H1 (cell line): Measurements from ENCODE around the gene FCF1. TPM values are rescaled to one million over a fixed set of nuclear protein-coding genes. Genes with fewer than 3 reads are reported as not detected.

Source experiments
- CTCF ChIA-PET: fragments of 300-600 bp; sonication (Branson Sonifier 250); formaldehyde crosslinking; loops from one replicate; lab custom pipeline; 2021; ENCODE audit not compliant: partially characterized antibody; lab: Charles Lee
- POLR2A ChIA-PET: fragments of 300-600 bp; sonication (Branson Sonifier 250); formaldehyde crosslinking; loops from one replicate; lab custom pipeline; 2021; ENCODE audit warnings: inconsistent platforms; ENCODE audit not compliant: partially characterized antibody; lab: Charles Lee
- DNase-seq, 2 experiments: peaks; one replicate each; pipeline versions ENCODE4 v3.0.0 to v3.0.0-alpha.2; 2010 to 2022; ENCODE audit warnings: low spot score in 2 of 2, low read depth in 1 of 2, mixed read lengths in 1 of 2
- FAIRE-seq: peaks from 2 replicates; lab custom pipeline; 2011; peaks lifted over from hg19 to GRCh38; lab: Jason Lieb, UNC
- H2AFZ ChIP-seq: 2 replicates; pipeline ENCODE4 v1.8.1; 2012; ENCODE audit warnings: low read length, inconsistent platforms
- H2AK5ac ChIP-seq: 2 replicates; pipeline ENCODE4 v1.6.1; 2013; ENCODE audit warnings: low read depth, low read length
- H2BK120ac ChIP-seq: replicated peaks from 2 replicates; pipeline ENCODE3; 2013; ENCODE audit warnings: low read depth, low read length, inconsistent platforms
- H2BK12ac ChIP-seq: 2 replicates; pipeline ENCODE4 v1.6.1; 2013; ENCODE audit warnings: low read depth, low read length
- H2BK15ac ChIP-seq: 2 replicates; pipeline ENCODE4 v1.6.1; 2013; ENCODE audit warnings: low read length
- H2BK20ac ChIP-seq: 2 replicates; pipeline ENCODE4 v1.6.1; 2013; ENCODE audit warnings: low read length
- H2BK5ac ChIP-seq: 2 replicates; pipeline ENCODE4 v1.6.1; 2013; ENCODE audit warnings: low read depth, low read length
- H3K14ac ChIP-seq: 2 replicates; pipeline ENCODE4 v1.6.1; 2013; ENCODE audit warnings: inconsistent platforms; ENCODE audit not compliant: insufficient read length
- H3K18ac ChIP-seq: 2 replicates; pipeline ENCODE4 v1.6.1; 2013; ENCODE audit warnings: low read length; ENCODE audit errors: extremely low read depth
- H3K23ac ChIP-seq: 2 replicates; pipeline ENCODE4 v1.6.1; 2013; ENCODE audit warnings: inconsistent platforms; ENCODE audit not compliant: insufficient read length
- H3K23me2 ChIP-seq: 2 replicates; pipeline ENCODE4 v1.6.1; 2013; ENCODE audit warnings: low read depth, low read length
- H3K27ac ChIP-seq: 2 replicates; pipeline ENCODE4 v1.6.1; 2011; ENCODE audit warnings: low read depth, low read length, inconsistent platforms
- H3K27me3 ChIP-seq, 4 experiments: replicated peaks in 1 of 4; 1 replicate in 1 of 4; 2 replicates in 3 of 4; pipeline versions ENCODE4 v1.6.1 to v1.8.1; 2011 to 2013; ENCODE audit warnings: low read length in 3 of 4, mild to moderate bottlenecking in 3 of 4, inconsistent platforms in 2 of 4, mixed read lengths in 2 of 4, moderate library complexity in 1 of 4; ENCODE audit not compliant: control insufficient read depth in 3 of 4, insufficient read depth in 3 of 4; ENCODE audit errors: extremely low read depth in 1 of 4
- H3K36me3 ChIP-seq, 4 experiments: 2 replicates each; pipeline versions ENCODE4 v1.6.1 to v1.8.1; 2011 to 2013; ENCODE audit warnings: mild to moderate bottlenecking in 4 of 4, low read length in 3 of 4, moderate library complexity in 2 of 4, control low read depth in 1 of 4, inconsistent platforms in 1 of 4; ENCODE audit not compliant: insufficient read depth in 4 of 4, control insufficient read depth in 2 of 4
- H3K4ac ChIP-seq: replicated peaks from 2 replicates; pipeline ENCODE3; 2013; ENCODE audit warnings: low read length, low read depth, mixed read lengths, inconsistent platforms; ENCODE audit not compliant: insufficient read length
- H3K4me1 ChIP-seq, 4 experiments: replicated peaks in 1 of 4; 1 replicate in 1 of 4; 2 replicates in 3 of 4; pipeline versions ENCODE4 v1.6.1 to v1.8.1; 2011 to 2013; ENCODE audit warnings: low read length in 3 of 4, inconsistent platforms in 2 of 4, mixed read lengths in 1 of 4; ENCODE audit not compliant: insufficient read depth in 4 of 4, control insufficient read depth in 3 of 4
- H3K4me2 ChIP-seq, 2 experiments: 2 replicates each; pipeline versions ENCODE4 v1.6.1 to v1.8.1; 2011 to 2013; ENCODE audit warnings: low read depth in 2 of 2, low read length in 2 of 2, control low read depth in 1 of 2, inconsistent platforms in 1 of 2, mild to moderate bottlenecking in 1 of 2; ENCODE audit not compliant: insufficient read depth in 1 of 2
- H3K4me3 ChIP-seq, 4 experiments: fragments of 200-600, 300-600 bp in 1 of 4; sonication (generic), shearing (Covaris generic), sonication (Bioruptor Twin) in 1 of 4; 2 replicates each; pipeline versions ENCODE4 v1.5.1 to v1.8.1; 2011 to 2016; ENCODE audit warnings: low read length in 4 of 4, low read depth in 3 of 4, control low read depth in 2 of 4, inconsistent platforms in 2 of 4, mild to moderate bottlenecking in 2 of 4, mixed read lengths in 1 of 4, moderate library complexity in 1 of 4; ENCODE audit not compliant: insufficient read depth in 2 of 4; ENCODE audit errors: extremely low read depth in 1 of 4
- H3K56ac ChIP-seq: replicated peaks from 2 replicates; pipeline ENCODE3; 2013; ENCODE audit warnings: low read depth, mild to moderate bottlenecking, mixed read lengths, low read length, inconsistent platforms; ENCODE audit not compliant: insufficient read length
- H3K79me1 ChIP-seq: 2 replicates; pipeline ENCODE4 v1.6.1; 2013; ENCODE audit warnings: low read depth, low read length, control low read depth
- H3K79me2 ChIP-seq, 2 experiments: 2 replicates each; pipeline versions ENCODE4 v1.6.1 to v1.8.1; 2012 to 2013; ENCODE audit warnings: low read length in 2 of 2, mild to moderate bottlenecking in 2 of 2, inconsistent platforms in 1 of 2; ENCODE audit not compliant: insufficient read depth in 2 of 2, control insufficient read depth in 1 of 2
- H3K9ac ChIP-seq, 4 experiments: replicated peaks in 1 of 4; 1 replicate in 1 of 4; 2 replicates in 3 of 4; pipeline versions ENCODE4 v1.6.1 to v1.8.1; 2011 to 2013; ENCODE audit warnings: low read depth in 3 of 4, low read length in 3 of 4, control low read depth in 2 of 4, mild to moderate bottlenecking in 2 of 4, moderate library complexity in 2 of 4, inconsistent platforms in 1 of 4; ENCODE audit errors: extremely low read depth in 1 of 4
- H3K9me3 ChIP-seq, 2 experiments: 2 replicates each; pipeline versions ENCODE4 v1.6.1 to v1.8.1; 2012 to 2013; ENCODE audit warnings: mild to moderate bottlenecking in 2 of 2, moderate library complexity in 2 of 2, control low read depth in 1 of 2, inconsistent platforms in 1 of 2, low read depth in 1 of 2, low read length in 1 of 2, mixed read lengths in 1 of 2; ENCODE audit not compliant: insufficient read depth in 2 of 2
- H4K20me1 ChIP-seq, 2 experiments: replicated peaks in 1 of 2; 2 replicates each; pipeline versions ENCODE3 to v1.8.1; 2011 to 2013; ENCODE audit warnings: inconsistent platforms in 2 of 2, low read length in 2 of 2, mild to moderate bottlenecking in 1 of 2; ENCODE audit not compliant: insufficient read depth in 2 of 2, control insufficient read depth in 1 of 2
- H4K5ac ChIP-seq: 2 replicates; pipeline ENCODE4 v1.6.1; 2013; ENCODE audit warnings: low read length, low read depth, mixed read lengths, inconsistent platforms; ENCODE audit not compliant: insufficient read length
- H4K8ac ChIP-seq: 2 replicates; pipeline ENCODE4 v1.8.0; 2013; ENCODE audit warnings: mild to moderate bottlenecking, moderate library complexity, low read length, inconsistent platforms; ENCODE audit not compliant: insufficient read depth; ENCODE audit errors: extremely low read depth
- H4K91ac ChIP-seq: replicated peaks from 2 replicates; pipeline ENCODE3; 2013; ENCODE audit warnings: low read length, mixed read lengths, inconsistent platforms; ENCODE audit not compliant: insufficient read length
- CTBP2 ChIP-seq: IDR thresholded peaks from 2 replicates; pipeline ENCODE4 v1.7.0; 2011; ENCODE audit warnings: borderline replicate concordance, mild to moderate bottlenecking, moderate library complexity, mixed read lengths, low read length; ENCODE audit not compliant: insufficient read depth, insufficient read length
- KDM5A ChIP-seq: fragments of 200-600 bp; IDR thresholded peaks from 2 replicates; pipeline ENCODE4 v1.7.1; 2012; ENCODE audit warnings: mild to moderate bottlenecking, low read length, inconsistent platforms, mixed read lengths
- PHF8 ChIP-seq: fragments of 200-600 bp; sonication (generic); conservative IDR thresholded peaks from 2 replicates; pipeline ENCODE4 v1.7.1; 2012; ENCODE audit warnings: low read depth, mild to moderate bottlenecking, inconsistent platforms, low read length, moderate library complexity
- RNF2 ChIP-seq: fragments of 200-900, 300-1000 bp; sonication (generic); IDR thresholded peaks from 2 replicates; pipeline ENCODE4 v1.7.1; 2016; ENCODE audit warnings: borderline replicate concordance, low read depth, mild to moderate bottlenecking, antibody characterized with exemption, low read length; ENCODE audit not compliant: poor library complexity, severe bottlenecking; ENCODE audit errors: missing control alignments
- SRF ChIP-seq: IDR thresholded peaks from 2 replicates; pipeline ENCODE4 v1.6.1; 2011; ENCODE audit warnings: mild to moderate bottlenecking, low read depth, low read length, moderate library complexity
- TBP ChIP-seq: IDR thresholded peaks from 2 replicates; pipeline ENCODE4 v1.6.1; 2011; ENCODE audit warnings: low read depth, low read length, improper control_type of control experiment
- polyA plus RNA-seq, 7 experiments: library from polyadenylated mRNA; depleted of rRNA in 3 of 7; stranded (reverse) in 5 of 7; unstranded in 2 of 7; fragments of >200 nt in 5 of 7; fragments of 200-250 nt in 2 of 7; gene quantifications; 1 replicate in 5 of 7; 2 replicates in 1 of 7; 4 replicates in 1 of 7; pipeline versions ENCODE4 v1.2.1 to v1.2.3, GENCODE V29; 2011 to 2013; ENCODE audit warnings: missing spikeins in 2 of 7, mixed read lengths in 2 of 7
- total RNA-seq: library from RNA; stranded (reverse); fragmentation: NEBNext Ultra II Directional; extraction: Animal tissue kit (Norgen Biotek cat#: 25700); gene quantifications from 2 replicates; pipeline ENCODE4 v1.2.1, GENCODE V29; 2021
- TF ChIP-seq, protein P1 (sequence below): IDR thresholded peaks from 2 replicates; pipeline ENCODE4 v1.6.1; 2011; ENCODE audit warnings: low read depth, mild to moderate bottlenecking, low read length; ENCODE audit not compliant: insufficient read depth

Gene FCF1
- total and polyA plus RNA-seq, 2 of the 8 experiments (the other 6 are each of a cell fraction or from before 2014, with no cell fraction given): 48.1 to 84.3 TPM

GRCh38 chr14:74675219-74675618, 37.7 kb upstream of the FCF1 start:
- Histone ChIP-seq H4K5ac (no peak overlapping the region), H3K14ac (no peak overlapping the region), H2BK5ac (no peak overlapping the region), H3K36me3 (peaks cover 9 to 53% (median 28%) of the 10 kb centered on the region in 4 experiments), H2AK5ac (no peak overlapping the region), H3K56ac (no peak overlapping the region), H2BK20ac (no peak overlapping the region), H3K18ac (no peak overlapping the region), H4K91ac (no peak overlapping the region), H3K4me2 (no peak overlapping the region), H3K4me3 (no peak overlapping the region), H3K4ac (no peak overlapping the region), H2BK15ac (no peak overlapping the region), H3K79me2 (no peaks in the 10 kb centered on the region), H2AFZ (no peak overlapping the region), H2BK12ac (no peak overlapping the region), H3K27ac (no peak overlapping the region), H3K23me2 (no peaks in the 10 kb centered on the region), H4K20me1 (no peaks in the 10 kb centered on the region), H3K9me3 (no peaks in the 10 kb centered on the region), H3K23ac (no peak overlapping the region), H4K8ac (no peak overlapping the region), H2BK120ac (no peak overlapping the region), H3K27me3 (no peaks in the 10 kb centered on the region), H3K4me1 (no peaks in the 10 kb centered on the region), H3K9ac (no peak overlapping the region), H3K79me1 (no peaks in the 10 kb centered on the region)
- TF ChIP-seq PHF8 (no peak), TBP (no peak), KDM5A (no peak), CTBP2 (no peak), RNF2 (no peak), SRF (no peak)
- TF ChIP-seq, protein P1, sequence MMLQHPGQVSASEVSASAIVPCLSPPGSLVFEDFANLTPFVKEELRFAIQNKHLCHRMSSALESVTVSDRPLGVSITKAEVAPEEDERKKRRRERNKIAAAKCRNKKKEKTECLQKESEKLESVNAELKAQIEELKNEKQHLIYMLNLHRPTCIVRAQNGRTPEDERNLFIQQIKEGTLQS: no peak
- no peak for FAIRE-seq
- ChIA-PET POLR2A (no interaction called here), CTCF (no interaction called here)
- DNase-seq: no peak
